HepG2 (cell line): ENCODE measurements around the gene LCAT. TPM values are rescaled to one million over a fixed set of nuclear protein-coding genes. Genes with fewer than 3 reads are reported as not detected.

ENCODE experiments used
- FOXP4 ChIP-seq: sonication (generic); formaldehyde crosslinking; IDR thresholded peaks from 2 replicates; pipeline ENCODE4 v1.4.0; 2020; ENCODE audit warnings: missing genetic modification reagents
- HNRNPH1 ChIP-seq: fragments of 200-400 bp; formaldehyde crosslinking; optimal IDR thresholded peaks from 2 replicates; pipeline ENCODE3; 2017; ENCODE audit warnings: mild to moderate bottlenecking, low read depth, low read length
- KAT8 ChIP-seq: IDR thresholded peaks from 2 replicates; pipeline ENCODE4 v1.6.1; 2016; ENCODE audit warnings: missing genetic modification reagents, missing compliant biosample characterization
- MAZ ChIP-seq, 2 experiments: sonication (generic) in 1 of 2; formaldehyde crosslinking in 1 of 2; IDR thresholded peaks; 2 replicates each; pipeline versions ENCODE4 v1.5.0 to v1.6.1; 2012 to 2020; ENCODE audit warnings: low read depth in 2 of 2, mild to moderate bottlenecking in 2 of 2, borderline replicate concordance in 1 of 2, improper control_type of control experiment in 1 of 2, low read length in 1 of 2, missing genetic modification reagents in 1 of 2, moderate library complexity in 1 of 2
- PPARG ChIP-seq: conservative IDR thresholded peaks from 2 replicates; pipeline ENCODE4 v1.6.1; 2016; ENCODE audit warnings: missing biosample characterization, missing genetic modification reagents
- RFX1 ChIP-seq: fragments of 450-650 bp; IDR thresholded peaks from 2 replicates; pipeline ENCODE4 v1.6.1; 2017
- SATB2 ChIP-seq: sonication (generic); formaldehyde crosslinking; IDR thresholded peaks from 2 replicates; pipeline ENCODE4 v1.5.0; 2020; ENCODE audit warnings: missing genetic modification reagents
- SIX4 ChIP-seq: sonication (generic); formaldehyde crosslinking; IDR thresholded peaks from 2 replicates; pipeline ENCODE4 v1.4.0; 2020; ENCODE audit warnings: missing genetic modification reagents
- SNAI1 ChIP-seq: sonication (generic); formaldehyde crosslinking; IDR thresholded peaks from 2 replicates; pipeline ENCODE4 v1.5.0; 2020; ENCODE audit warnings: mild to moderate bottlenecking, missing genetic modification reagents, borderline replicate concordance
- SOX13 ChIP-seq, 3 experiments: fragments of 450-650 bp in 1 of 3; sonication (generic) in 1 of 3; formaldehyde crosslinking in 1 of 3; IDR thresholded peaks in 2 of 3; conservative IDR thresholded peaks in 1 of 3; 2 replicates each; pipeline versions ENCODE4 v1.5.0 to v1.6.1; 2016 to 2020; ENCODE audit warnings: antibody characterized with exemption in 1 of 3, mild to moderate bottlenecking in 1 of 3, missing compliant biosample characterization in 1 of 3, missing genetic modification reagents in 1 of 3, moderate library complexity in 1 of 3
- SSRP1 ChIP-seq: IDR thresholded peaks from 2 replicates; pipeline ENCODE4 v1.6.1; 2016; ENCODE audit warnings: control low read depth
- TEF ChIP-seq: sonication (generic); formaldehyde crosslinking; IDR thresholded peaks from 2 replicates; pipeline ENCODE4 v1.5.0; 2020; ENCODE audit warnings: missing genetic modification reagents
- ZFP1 ChIP-seq: IDR thresholded peaks from 2 replicates; pipeline ENCODE4 v1.6.1; 2016
- ZNF569 ChIP-seq: sonication (generic); formaldehyde crosslinking; IDR thresholded peaks from 2 replicates; pipeline ENCODE4 v1.5.0; 2020; ENCODE audit warnings: mild to moderate bottlenecking, missing genetic modification reagents, moderate library complexity, borderline replicate concordance
- ZNF720 ChIP-seq: sonication (generic); formaldehyde crosslinking; IDR thresholded peaks from 2 replicates; pipeline ENCODE4 v1.4.0; 2020; ENCODE audit warnings: missing genetic modification reagents
- ZSCAN21 ChIP-seq: sonication (generic); formaldehyde crosslinking; IDR thresholded peaks from 2 replicates; pipeline ENCODE4 v1.8.0; 2022; ENCODE audit warnings: mild to moderate bottlenecking, missing genetic modification reagents, moderate library complexity, borderline replicate concordance
- polyA plus RNA-seq, 8 experiments: library from polyadenylated mRNA; depleted of rRNA in 3 of 8; stranded (reverse) in 7 of 8; unstranded in 1 of 8; fragments of >200 nt; fragmentation: Illumina TruSeq in 4 of 8; extraction: Trizol in 4 of 8; gene quantifications; 2 replicates each; pipeline versions ENCODE4 v1.2.1 to v1.2.3, GENCODE V29; 2011 to 2016; ENCODE audit warnings: low read depth in 4 of 8, missing spikeins in 1 of 8, mixed read lengths in 1 of 8; ENCODE audit not compliant: insufficient read depth in 1 of 8
- total RNA-seq, 5 experiments: library from RNA; depleted of rRNA; stranded (reverse); fragments of >200 nt; fragmentation: Illumina TruSeq; extraction: Trizol; gene quantifications; 2 replicates each; pipeline ENCODE4 v1.2.3, GENCODE V29; 2016; ENCODE audit warnings: low read depth in 1 of 5
- TF ChIP-seq, protein P1 (sequence below): sonication (generic); formaldehyde crosslinking; IDR thresholded peaks from 2 replicates; pipeline ENCODE4 v1.5.0; 2020; ENCODE audit warnings: missing genetic modification reagents
- TF ChIP-seq, protein P2 (sequence below): sonication (generic); formaldehyde crosslinking; IDR thresholded peaks from 2 replicates; pipeline ENCODE4 v1.4.0; 2020; ENCODE audit warnings: missing genetic modification reagents, mild to moderate bottlenecking, borderline replicate concordance
- TF ChIP-seq, protein P3 (sequence below): sonication (generic); formaldehyde crosslinking; IDR thresholded peaks from 2 replicates; pipeline ENCODE4 v1.5.1; 2020; ENCODE audit warnings: mild to moderate bottlenecking, missing genetic modification reagents, moderate library complexity

The LCAT gene
- total and polyA plus RNA-seq, 2 of the 13 experiments (the other 11 are each of a cell fraction or from before 2014, with no cell fraction given) = 36.1 to 38.9 TPM

- TF ChIP-seq TEF (CRISPR knock-in tag) (no peak), FOXP4 (CRISPR knock-in tag) (no peak), KAT8 (0 out of 2 replicates have a peak, but pooled peaks have one; percentile 51), ZNF569 (no peak), SIX4 (0 out of 2 replicates have a peak, but pooled peaks have one; percentile 22), ZNF720 (0 out of 2 replicates have a peak, but pooled peaks have one; percentile 63), MAZ (IDR thresholded peaks at IDR 0.05; ENCODE audit: borderline replicate concordance, low read depth, low read length) (peak; percentile 50), MAZ (CRISPR knock-in tag; IDR thresholded peaks at IDR 0.05; ENCODE audit: low read depth) (peak; percentile 88), SOX13 (IDR thresholded peaks at IDR 0.05) (no peak), SOX13 (CRISPR knock-in tag; conservative IDR thresholded peaks at IDR 0.05 in 1 of 2, IDR thresholded peaks at IDR 0.05 in 1 of 2) (peak in 1 of 2 experiments; percentile 42; a peak in 1 of 4 replicates), ZFP1 (CRISPR knock-in tag) (no peak), ZSCAN21 (peak; percentile 2; the same call in 1 of the 2 replicates), SNAI1 (CRISPR knock-in tag) (0 out of 2 replicates have a peak, but pooled peaks have one; percentile 52), SSRP1 (CRISPR knock-in tag) (peak; percentile 84), HNRNPH1 (no peak), SATB2 (no peak), RFX1 (no peak), PPARG (CRISPR knock-in tag) (peak; percentile 22; the same call in 1 of the 2 replicates)
- TF ChIP-seq, protein P1, sequence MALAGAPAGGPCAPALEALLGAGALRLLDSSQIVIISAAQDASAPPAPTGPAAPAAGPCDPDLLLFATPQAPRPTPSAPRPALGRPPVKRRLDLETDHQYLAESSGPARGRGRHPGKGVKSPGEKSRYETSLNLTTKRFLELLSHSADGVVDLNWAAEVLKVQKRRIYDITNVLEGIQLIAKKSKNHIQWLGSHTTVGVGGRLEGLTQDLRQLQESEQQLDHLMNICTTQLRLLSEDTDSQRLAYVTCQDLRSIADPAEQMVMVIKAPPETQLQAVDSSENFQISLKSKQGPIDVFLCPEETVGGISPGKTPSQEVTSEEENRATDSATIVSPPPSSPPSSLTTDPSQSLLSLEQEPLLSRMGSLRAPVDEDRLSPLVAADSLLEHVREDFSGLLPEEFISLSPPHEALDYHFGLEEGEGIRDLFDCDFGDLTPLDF (CRISPR knock-in tag) = 0 out of 2 replicates have a peak, but pooled peaks have one; percentile 44
- TF ChIP-seq, protein P2, sequence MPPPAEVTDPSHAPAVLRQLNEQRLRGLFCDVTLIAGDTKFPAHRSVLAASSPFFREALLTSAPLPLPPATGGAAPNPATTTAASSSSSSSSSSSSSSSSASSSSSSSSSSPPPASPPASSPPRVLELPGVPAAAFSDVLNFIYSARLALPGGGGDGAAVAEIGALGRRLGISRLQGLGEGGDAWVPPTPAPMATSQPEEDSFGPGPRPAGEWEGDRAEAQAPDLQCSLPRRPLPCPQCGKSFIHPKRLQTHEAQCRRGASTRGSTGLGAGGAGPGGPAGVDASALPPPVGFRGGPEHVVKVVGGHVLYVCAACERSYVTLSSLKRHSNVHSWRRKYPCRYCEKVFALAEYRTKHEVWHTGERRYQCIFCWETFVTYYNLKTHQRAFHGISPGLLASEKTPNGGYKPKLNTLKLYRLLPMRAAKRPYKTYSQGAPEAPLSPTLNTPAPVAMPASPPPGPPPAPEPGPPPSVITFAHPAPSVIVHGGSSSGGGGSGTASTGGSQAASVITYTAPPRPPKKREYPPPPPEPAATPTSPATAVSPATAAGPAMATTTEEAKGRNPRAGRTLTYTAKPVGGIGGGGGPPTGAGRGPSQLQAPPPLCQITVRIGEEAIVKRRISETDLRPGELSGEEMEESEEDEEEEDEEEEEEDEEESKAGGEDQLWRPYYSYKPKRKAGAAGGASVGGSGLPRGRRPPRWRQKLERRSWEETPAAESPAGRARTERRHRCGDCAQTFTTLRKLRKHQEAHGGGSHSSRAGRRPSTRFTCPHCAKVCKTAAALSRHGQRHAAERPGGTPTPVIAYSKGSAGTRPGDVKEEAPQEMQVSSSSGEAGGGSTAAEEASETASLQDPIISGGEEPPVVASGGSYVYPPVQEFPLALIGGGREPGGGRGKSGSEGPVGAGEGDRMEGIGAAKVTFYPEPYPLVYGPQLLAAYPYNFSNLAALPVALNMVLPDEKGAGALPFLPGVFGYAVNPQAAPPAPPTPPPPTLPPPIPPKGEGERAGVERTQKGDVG (CRISPR knock-in tag) = peak; percentile 63; the same call in 1 of the 2 replicates
- TF ChIP-seq, protein P3, sequence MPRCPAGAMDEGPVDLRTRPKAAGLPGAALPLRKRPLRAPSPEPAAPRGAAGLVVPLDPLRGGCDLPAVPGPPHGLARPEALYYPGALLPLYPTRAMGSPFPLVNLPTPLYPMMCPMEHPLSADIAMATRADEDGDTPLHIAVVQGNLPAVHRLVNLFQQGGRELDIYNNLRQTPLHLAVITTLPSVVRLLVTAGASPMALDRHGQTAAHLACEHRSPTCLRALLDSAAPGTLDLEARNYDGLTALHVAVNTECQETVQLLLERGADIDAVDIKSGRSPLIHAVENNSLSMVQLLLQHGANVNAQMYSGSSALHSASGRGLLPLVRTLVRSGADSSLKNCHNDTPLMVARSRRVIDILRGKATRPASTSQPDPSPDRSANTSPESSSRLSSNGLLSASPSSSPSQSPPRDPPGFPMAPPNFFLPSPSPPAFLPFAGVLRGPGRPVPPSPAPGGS = peak; percentile 67; the same call in 1 of the 2 replicates
These were observed at the start of gene LCAT (continued) for GRCh38 chr16:67943619-67944504.
